Suprapubic skin (tissue), 3 donors: Measurements from ENCODE around the gene UBE2R2.
"Not testable (repeated sequence)": the region's sequence is repeated elsewhere in the genome, so short reads cannot be mapped to it uniquely, and the experiment has no call there.

Experiments used
- CTCF ChIP-seq, 2 donors: fragments of 200-600 bp in 1 of 2; fragments of 450-650 bp in 1 of 2; sonication (generic) in 1 of 2; IDR thresholded peaks; one replicate each; pipeline ENCODE4 v1.5.1; 2016 to 2019; ENCODE audit warnings: antibody characterized with exemption in 2 of 2, mild to moderate bottlenecking in 1 of 2, moderate library complexity in 1 of 2
- POLR2AphosphoS5 ChIP-seq, 3 donors: sonication (generic); formaldehyde crosslinking; IDR thresholded peaks; one replicate each; pipeline ENCODE4 v1.6.1; 2017; ENCODE audit warnings: antibody characterized with exemption in 3 of 3

DNA sequence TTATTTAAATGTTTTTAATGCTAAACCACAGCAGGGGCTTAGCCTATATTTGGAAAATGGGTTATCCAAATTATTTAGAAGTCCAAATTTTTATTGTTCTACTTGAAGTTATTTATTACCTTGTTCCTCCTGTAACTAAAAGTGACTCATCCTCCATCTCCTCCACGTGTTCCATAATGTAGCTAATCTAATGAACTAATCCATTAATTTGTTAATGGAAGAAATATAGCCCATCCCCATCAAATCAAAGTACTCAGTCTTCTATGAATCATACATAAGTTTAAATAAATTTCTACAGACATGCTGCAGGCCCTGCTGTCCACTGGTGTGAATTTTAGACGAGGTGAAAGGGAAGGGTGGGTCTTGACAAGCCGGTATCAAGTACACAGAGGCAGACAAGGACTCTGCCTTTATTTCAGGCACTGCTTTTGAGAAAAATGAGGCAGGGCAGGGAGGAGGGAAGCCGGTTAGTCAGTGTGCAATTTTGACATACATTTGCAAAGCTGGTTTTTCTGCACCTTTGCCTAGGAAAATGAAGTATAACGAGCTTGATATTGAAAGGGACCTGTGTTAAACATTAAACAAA, 42.8 kb upstream of the UBE2R2 start:
- TF ChIP-seq CTCF, POLR2AphosphoS5 (IDR thresholded peaks at IDR 0.05): not testable (repeated sequence)
